ENCODE measurements around the gene ZNF319. TPM values are rescaled to one million over a fixed set of nuclear protein-coding genes. Genes with fewer than 3 reads are reported as not detected.

The ZNF319 gene
- total and polyA plus RNA-seq, 2 of the 13 experiments (the other 11 are each of a cell fraction or from before 2014, with no cell fraction given) = 2.4 to 3.6 TPM

- no peak; the same call in 1 of the 2 replicates for TF ChIP-seq ZNF292 (CRISPR knock-in tag; IDR thresholded peaks at IDR 0.05; ENCODE audit: borderline replicate concordance, low read depth)
- TF ChIP-seq ZNF34 (CRISPR knock-in tag; IDR thresholded peaks at IDR 0.05; ENCODE audit: borderline replicate concordance) = peak; percentile 78
- peak; percentile 85 for TF ChIP-seq ZNF800 (CRISPR knock-in tag; IDR thresholded peaks at IDR 0.05)
- no peak; the same call in 1 of the 2 replicates for TF ChIP-seq ZNF740 (CRISPR knock-in tag; IDR thresholded peaks at IDR 0.05)
- peak; percentile 72; the same call in 1 of the 2 replicates for TF ChIP-seq RNF2 (conservative IDR thresholded peaks at IDR 0.05; ENCODE audit: low read depth)
- TF ChIP-seq ZNF18 (CRISPR knock-in tag; IDR thresholded peaks at IDR 0.05; ENCODE audit: insufficient replicate concordance) = peak; percentile 55
- no peak for TF ChIP-seq LCORL (IDR thresholded peaks at IDR 0.05)
- TF ChIP-seq LCORL (CRISPR knock-in tag; IDR thresholded peaks at IDR 0.05) = peak; percentile 83
- peak; percentile 42; the same call in 1 of the 2 replicates for TF ChIP-seq ZNF362 (CRISPR knock-in tag; IDR thresholded peaks at IDR 0.05; ENCODE audit: borderline replicate concordance)
- no peak for TF ChIP-seq PAWR (CRISPR knock-in tag; IDR thresholded peaks at IDR 0.05; ENCODE audit: borderline replicate concordance)
- TF ChIP-seq SAP130 (CRISPR knock-in tag; IDR thresholded peaks at IDR 0.05; ENCODE audit: low read depth) = peak; percentile 96
- TF ChIP-seq RFX3 (CRISPR knock-in tag; IDR thresholded peaks at IDR 0.05) = no peak
- TF ChIP-seq NKX3-1 (CRISPR knock-in tag; IDR thresholded peaks at IDR 0.05) = no peak; the same call in 1 of the 2 replicates
- no peak for TF ChIP-seq REXO4 (CRISPR knock-in tag; IDR thresholded peaks at IDR 0.05; ENCODE audit: borderline replicate concordance)
- TF ChIP-seq NCOA5 (CRISPR knock-in tag; IDR thresholded peaks at IDR 0.05) = no peak
- TF ChIP-seq ZBTB3 (CRISPR knock-in tag; IDR thresholded peaks at IDR 0.05; ENCODE audit: borderline replicate concordance, low read depth) = peak; percentile 76; the same call in 1 of the 2 replicates
- 0 out of 2 replicates have a peak, but pooled peaks have one; percentile 70 for TF ChIP-seq ZNF569 (CRISPR knock-in tag; IDR thresholded peaks at IDR 0.05; ENCODE audit: borderline replicate concordance)
- peak; percentile 90; the same call in 1 of the 2 replicates for TF ChIP-seq KAT8 (CRISPR knock-in tag; IDR thresholded peaks at IDR 0.05)
- no peak for TF ChIP-seq MAFG (CRISPR knock-in tag; IDR thresholded peaks at IDR 0.05)
- TF ChIP-seq HMGXB4 (CRISPR knock-in tag; IDR thresholded peaks at IDR 0.05; ENCODE audit: borderline replicate concordance in 1 of 2, low read depth in 1 of 2) = peak in 1 of 2 experiments; percentile 89
- TF ChIP-seq ZNF652 (CRISPR knock-in tag; IDR thresholded peaks at IDR 0.05; ENCODE audit: borderline replicate concordance, low read depth) = 0 out of 2 replicates have a peak, but pooled peaks have one; percentile 3
These were observed 24.2 kb upstream of the ZNF319 start (continued) for GRCh38 chr16:58024486-58025350.
